H1 (cell line): ENCODE measurements around the gene WDR90.

Experiments
- CEBPB ChIP-seq: IDR thresholded peaks from 2 replicates; pipeline ENCODE4 v1.6.1; 2012; ENCODE audit warnings: low read depth, low read length
- CHD2 ChIP-seq: IDR thresholded peaks from 2 replicates; pipeline ENCODE4 v1.6.1; 2012; ENCODE audit warnings: low read length, improper control_type of control experiment
- EZH2 ChIP-seq: fragments of 200-600 bp; sonication (generic); IDR thresholded peaks from 2 replicates; pipeline ENCODE4 v1.7.1; 2012; ENCODE audit warnings: low read depth, mild to moderate bottlenecking, moderate library complexity, low read length, inconsistent platforms; ENCODE audit not compliant: severe bottlenecking
- JUND ChIP-seq: IDR thresholded peaks from 2 replicates; pipeline ENCODE4 v1.6.1; 2011; ENCODE audit warnings: mild to moderate bottlenecking, improper control_type of control experiment, low read length
- MAX ChIP-seq: IDR thresholded peaks from 2 replicates; pipeline ENCODE4 v1.6.1; 2012; ENCODE audit warnings: inconsistent platforms
- RXRA ChIP-seq: IDR thresholded peaks from 2 replicates; pipeline ENCODE4 v1.6.1; 2011; ENCODE audit warnings: low read depth, mild to moderate bottlenecking, low read length, moderate library complexity; ENCODE audit not compliant: insufficient read depth
- TCF12 ChIP-seq: IDR thresholded peaks from 2 replicates; pipeline ENCODE4 v1.6.1; 2011; ENCODE audit warnings: low read depth, mild to moderate bottlenecking, low read length
- USF2 ChIP-seq: IDR thresholded peaks from 2 replicates; pipeline ENCODE4 v1.6.1; 2011; ENCODE audit warnings: low read length, improper control_type of control experiment
- ZNF274 ChIP-seq: IDR thresholded peaks from 2 replicates; pipeline ENCODE4 v1.7.0; 2012; ENCODE audit warnings: low read length, borderline replicate concordance; ENCODE audit errors: extremely low read depth
- TF ChIP-seq, protein P1 (sequence below), 3 experiments: IDR thresholded peaks; 1 replicate in 2 of 3; 2 replicates in 1 of 3; pipeline versions ENCODE4 v1.5.1 to v1.6.1; 2011; ENCODE audit warnings: low read length in 3 of 3, mild to moderate bottlenecking in 3 of 3, inconsistent platforms in 2 of 3, low read depth in 1 of 3, moderate library complexity in 1 of 3; ENCODE audit not compliant: insufficient read depth in 1 of 3; ENCODE audit errors: control extremely low read depth in 1 of 3

DNA sequence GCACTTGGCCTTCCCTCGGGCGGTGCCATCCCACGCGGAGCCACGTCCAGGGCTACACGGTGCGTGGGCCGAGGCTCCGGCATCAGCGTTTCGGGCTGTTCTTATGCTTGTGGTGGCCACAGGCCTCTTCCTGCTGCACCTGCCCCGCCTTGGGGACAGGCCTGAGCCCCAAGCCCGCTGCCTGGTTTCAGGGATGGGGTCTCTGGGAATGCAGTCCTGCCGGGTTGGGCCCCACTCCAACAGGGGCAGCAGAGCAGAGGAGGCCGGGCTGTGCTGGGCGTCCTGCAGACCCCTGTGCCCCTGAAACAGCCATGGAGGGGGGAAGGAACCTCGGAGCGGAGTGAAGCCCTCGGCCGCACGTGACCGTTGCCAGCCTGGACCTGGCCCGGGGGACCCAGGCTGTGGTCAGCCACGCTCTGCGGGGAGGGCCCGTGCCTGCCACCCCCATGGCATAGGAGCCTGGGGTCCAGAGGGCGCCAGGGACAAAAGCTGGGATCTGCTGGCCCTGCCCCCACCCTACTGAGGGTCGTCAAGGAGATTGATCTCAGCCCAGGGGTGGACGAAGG lies 18.8 kb upstream of the WDR90 start:
- TF ChIP-seq EZH2 (no peak), USF2 (peak; percentile 52), CHD2 (no peak), JUND (no peak), MAX (no peak), CEBPB (no peak), ZNF274 (no peak), TCF12 (no peak), RXRA (no peak)
- TF ChIP-seq, protein P1, sequence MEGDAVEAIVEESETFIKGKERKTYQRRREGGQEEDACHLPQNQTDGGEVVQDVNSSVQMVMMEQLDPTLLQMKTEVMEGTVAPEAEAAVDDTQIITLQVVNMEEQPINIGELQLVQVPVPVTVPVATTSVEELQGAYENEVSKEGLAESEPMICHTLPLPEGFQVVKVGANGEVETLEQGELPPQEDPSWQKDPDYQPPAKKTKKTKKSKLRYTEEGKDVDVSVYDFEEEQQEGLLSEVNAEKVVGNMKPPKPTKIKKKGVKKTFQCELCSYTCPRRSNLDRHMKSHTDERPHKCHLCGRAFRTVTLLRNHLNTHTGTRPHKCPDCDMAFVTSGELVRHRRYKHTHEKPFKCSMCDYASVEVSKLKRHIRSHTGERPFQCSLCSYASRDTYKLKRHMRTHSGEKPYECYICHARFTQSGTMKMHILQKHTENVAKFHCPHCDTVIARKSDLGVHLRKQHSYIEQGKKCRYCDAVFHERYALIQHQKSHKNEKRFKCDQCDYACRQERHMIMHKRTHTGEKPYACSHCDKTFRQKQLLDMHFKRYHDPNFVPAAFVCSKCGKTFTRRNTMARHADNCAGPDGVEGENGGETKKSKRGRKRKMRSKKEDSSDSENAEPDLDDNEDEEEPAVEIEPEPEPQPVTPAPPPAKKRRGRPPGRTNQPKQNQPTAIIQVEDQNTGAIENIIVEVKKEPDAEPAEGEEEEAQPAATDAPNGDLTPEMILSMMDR (IDR thresholded peaks at IDR 0.05; ENCODE audit: control extremely low read depth in 1 of 3, insufficient read depth in 1 of 3, low read depth in 1 of 3, low read length in 3 of 3), result no peak
